Measurements from ENCODE around the gene AGAP1. TPM values are rescaled to one million over a fixed set of nuclear protein-coding genes. Genes with fewer than 3 reads are reported as not detected.

The AGAP1 gene
- polyA plus RNA-seq, 3 donors from 2014 or later = 0.18 to 2.3 (median 0.21) TPM

DNA sequence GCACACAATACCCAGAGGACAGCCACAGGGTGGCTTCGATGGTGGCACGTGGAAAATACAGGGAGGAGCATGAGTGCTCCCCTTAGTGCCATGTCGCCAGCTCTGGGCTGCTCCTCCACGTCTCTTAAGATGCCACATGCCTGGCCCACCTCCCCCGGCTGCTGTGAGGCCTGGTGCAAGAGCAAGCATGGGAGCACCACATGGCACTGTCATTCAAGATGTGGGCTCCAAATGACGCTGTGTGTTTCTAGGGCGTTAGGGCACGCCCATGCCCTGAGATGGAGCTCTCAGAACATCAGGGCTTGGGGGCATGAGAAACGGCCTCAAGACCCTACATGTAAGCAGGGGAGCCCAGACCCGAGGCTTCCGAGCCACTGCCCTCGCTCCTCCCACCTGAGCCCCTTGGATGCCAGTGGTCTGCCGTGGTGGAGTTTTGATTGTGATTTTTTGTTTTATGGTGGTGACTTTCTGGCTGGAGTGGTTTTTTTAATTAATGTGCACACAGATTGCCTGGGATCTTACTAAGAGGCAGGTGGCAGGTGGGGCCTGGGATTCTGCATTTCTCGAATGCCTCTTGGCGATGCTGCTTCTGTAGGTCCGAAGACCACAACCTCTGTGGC lies 435.0 kb downstream of the AGAP1 start:
- peaks cover 2 to 3% (median 2%) of the 10 kb centered on the region in 3 donors for H3K27me3 Mint-ChIP-seq (ENCODE audit: low read depth in 3 of 3)
- peaks cover 7 to 13% (median 8%) of the 10 kb centered on the region in 3 donors for H3K36me3 Mint-ChIP-seq
- H3K9me3 Mint-ChIP-seq = no peaks in the 10 kb centered on the region
- no peak overlapping the region for H3K27ac Mint-ChIP-seq
- H3K4me3 Mint-ChIP-seq = no peak overlapping the region
- H3K4me1 Mint-ChIP-seq = no peaks in the 10 kb centered on the region
- no peak for DNase-seq

DNA sequence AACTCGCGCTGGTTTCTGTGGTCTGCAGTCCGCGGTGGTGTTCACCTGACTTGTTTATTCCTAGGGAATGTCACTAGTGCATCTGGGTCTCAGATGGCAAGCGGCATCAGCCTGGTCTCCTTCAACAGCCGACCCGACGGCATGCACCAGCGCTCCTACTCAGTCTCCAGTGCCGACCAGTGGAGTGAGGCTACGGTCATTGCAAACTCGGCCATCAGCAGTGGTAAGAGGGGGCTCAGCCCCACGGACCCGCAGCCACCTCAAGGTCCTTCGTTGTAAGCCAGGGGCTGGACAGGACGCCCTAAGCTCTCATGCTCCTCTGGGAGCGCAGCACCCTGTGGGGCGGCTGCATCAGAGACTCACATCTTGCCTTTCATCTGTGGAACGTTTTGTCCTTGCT lies 436.9 kb downstream of the AGAP1 start:
- Mint-ChIP-seq H3K27ac (no peak overlapping the region), H3K4me3 (no peak overlapping the region), H3K9me3 (no peaks in the 10 kb centered on the region), H3K36me3 (peaks cover 7 to 13% (median 9%) of the 10 kb centered on the region in 3 donors), H3K4me1 (no peaks in the 10 kb centered on the region), H3K27me3 (ENCODE audit: low read depth in 3 of 3) (peaks cover 0 to 2% (median 2%) of the 10 kb centered on the region in 3 donors)
- no peak for DNase-seq

DNA sequence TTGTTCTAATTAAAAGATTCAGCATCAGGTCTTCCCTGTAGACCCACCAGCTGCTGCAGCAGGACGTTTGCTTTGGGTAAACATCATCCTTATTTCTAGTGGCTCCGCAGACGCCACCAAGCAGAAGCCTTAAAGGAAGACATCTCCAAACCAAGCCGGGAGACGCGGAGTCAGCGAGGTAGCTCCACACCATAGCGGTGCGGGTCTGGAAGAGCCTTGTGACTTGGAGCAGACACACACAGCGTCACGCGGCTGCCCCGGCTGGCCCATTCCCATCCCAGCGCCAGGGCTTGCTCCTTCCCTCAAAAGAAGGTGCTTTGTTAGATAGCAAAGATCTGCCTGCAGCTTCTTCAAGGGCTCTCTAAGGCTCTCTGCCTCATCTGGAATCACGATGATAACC lies 437.8 kb downstream of the AGAP1 start:
- Mint-ChIP-seq H3K4me1 (peaks cover 0 to 6% of the 10 kb centered on the region in 2 donors), H3K27ac (no peak overlapping the region), H3K4me3 (no peak overlapping the region), H3K36me3 (peaks cover 16 to 21% (median 18%) of the 10 kb centered on the region in 3 donors), H3K27me3 (ENCODE audit: low read depth in 3 of 3) (peaks cover 0 to 4% (median 2%) of the 10 kb centered on the region in 3 donors), H3K9me3 (peaks cover 0 to 2% (median 0%) of the 10 kb centered on the region in 6 donors)
- no peak for DNase-seq

DNA sequence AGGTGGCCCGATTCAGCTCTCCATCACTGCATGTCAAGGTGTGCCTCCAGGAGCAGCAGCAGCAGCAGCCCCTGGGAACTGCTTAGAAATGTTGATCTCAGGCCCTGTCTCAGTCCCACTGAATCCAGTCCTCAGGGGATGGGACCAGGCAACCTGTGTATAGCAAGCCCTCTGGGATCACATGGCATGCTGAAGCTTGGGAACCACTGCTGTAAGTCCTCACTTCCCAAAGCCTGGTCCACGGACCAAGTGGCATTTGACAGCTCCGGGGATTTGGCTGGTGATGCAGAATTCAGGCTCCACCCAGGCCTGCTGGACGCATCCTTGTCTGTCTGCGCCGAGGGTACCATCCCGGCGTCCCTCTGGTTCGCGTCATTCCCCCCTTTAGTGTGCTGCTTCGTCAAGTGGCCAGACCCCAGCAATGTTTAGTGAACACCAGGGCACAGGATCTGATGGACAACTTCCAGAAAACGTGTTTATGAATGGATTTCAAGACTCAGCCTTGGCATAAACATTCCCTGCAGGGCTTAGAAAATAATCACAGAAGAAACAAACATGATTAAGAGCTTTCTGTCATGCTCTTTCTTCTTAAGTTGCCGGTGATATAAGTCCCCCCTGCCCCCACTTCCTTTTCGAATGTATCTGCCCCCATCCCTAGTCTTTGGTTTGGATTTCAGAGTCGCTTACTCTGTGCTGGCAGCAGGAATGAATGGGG lies 440.4 kb downstream of the AGAP1 start:
- Mint-ChIP-seq H3K4me1 (peaks cover 0 to 6% of the 10 kb centered on the region in 2 donors), H3K9me3 (peaks cover 0 to 2% (median 0%) of the 10 kb centered on the region in 6 donors), H3K36me3 (peaks cover 20 to 26% (median 25%) of the 10 kb centered on the region in 3 donors), H3K27me3 (ENCODE audit: low read depth in 3 of 3) (peaks cover 0 to 2% (median 2%) of the 10 kb centered on the region in 3 donors), H3K27ac (no peak overlapping the region), H3K4me3 (no peak overlapping the region)
- DNase-seq = no peak

DNA sequence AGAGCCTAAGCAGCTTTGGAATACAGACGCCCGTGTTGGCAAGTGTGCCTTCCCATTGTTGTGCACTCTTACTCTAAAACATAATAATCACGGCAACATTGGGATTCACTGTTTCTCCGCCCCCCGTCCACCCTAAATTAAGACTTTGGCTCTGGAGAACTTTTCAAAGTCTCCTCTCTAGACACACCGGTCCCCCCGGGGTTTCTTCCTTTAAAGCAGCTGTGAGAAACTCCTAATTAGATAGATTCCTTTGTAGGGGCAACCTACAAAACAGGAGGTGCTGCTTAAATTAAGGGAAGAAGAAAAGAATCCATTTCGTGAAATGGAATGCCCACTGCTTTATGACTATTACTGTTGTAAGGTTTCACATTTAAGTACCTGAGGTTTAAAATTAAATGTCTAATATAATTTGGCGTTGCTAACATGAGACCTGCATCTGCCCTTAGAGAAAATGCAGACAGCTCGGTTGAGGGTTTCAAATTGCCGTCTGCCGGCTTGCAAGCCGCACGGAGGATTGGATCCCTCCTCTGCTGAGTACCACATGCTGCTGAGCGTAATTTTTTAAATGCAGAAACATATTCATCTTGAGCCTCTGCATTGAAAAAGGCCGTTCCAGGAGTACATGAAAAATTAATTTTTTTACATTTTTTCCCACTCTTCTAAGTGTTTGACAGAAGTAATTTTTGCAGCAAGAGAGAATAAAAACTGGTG lies 441.1 kb downstream of the AGAP1 start:
- H3K27ac Mint-ChIP-seq = no peak overlapping the region
- H3K4me3 Mint-ChIP-seq = no peak overlapping the region
- peaks cover 0 to 6% of the 10 kb centered on the region in 2 donors for H3K4me1 Mint-ChIP-seq
- peaks cover 26 to 33% (median 32%) of the 10 kb centered on the region in 3 donors for H3K36me3 Mint-ChIP-seq
- peaks cover 0 to 2% (median 0%) of the 10 kb centered on the region in 6 donors for H3K9me3 Mint-ChIP-seq
- H3K27me3 Mint-ChIP-seq (ENCODE audit: low read depth in 3 of 3) = peaks cover 0 to 2% (median 2%) of the 10 kb centered on the region in 3 donors
- no peak for DNase-seq

DNA sequence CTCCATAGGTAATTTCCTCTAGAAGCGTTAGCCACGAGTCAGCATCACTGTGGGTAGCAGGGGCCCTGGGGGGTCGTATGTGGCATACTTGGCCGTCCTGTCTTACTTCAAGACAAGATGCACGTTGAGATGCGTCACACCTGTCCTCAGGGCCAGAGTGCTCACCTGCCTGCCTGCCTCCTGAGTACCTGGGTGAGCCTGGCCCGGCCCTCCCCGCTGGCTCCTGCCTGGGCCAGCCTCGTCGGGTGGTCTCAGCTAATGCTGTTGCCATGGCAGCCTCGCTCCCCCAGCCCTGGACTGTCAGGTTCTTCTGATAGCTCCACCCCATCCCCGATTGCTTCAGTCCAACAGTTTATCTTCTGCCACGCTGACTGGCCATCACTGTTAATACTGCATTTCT lies 441.9 kb downstream of the AGAP1 start:
- H3K27ac Mint-ChIP-seq = no peak overlapping the region
- peaks cover 0 to 6% of the 10 kb centered on the region in 2 donors for H3K4me1 Mint-ChIP-seq

DNA sequence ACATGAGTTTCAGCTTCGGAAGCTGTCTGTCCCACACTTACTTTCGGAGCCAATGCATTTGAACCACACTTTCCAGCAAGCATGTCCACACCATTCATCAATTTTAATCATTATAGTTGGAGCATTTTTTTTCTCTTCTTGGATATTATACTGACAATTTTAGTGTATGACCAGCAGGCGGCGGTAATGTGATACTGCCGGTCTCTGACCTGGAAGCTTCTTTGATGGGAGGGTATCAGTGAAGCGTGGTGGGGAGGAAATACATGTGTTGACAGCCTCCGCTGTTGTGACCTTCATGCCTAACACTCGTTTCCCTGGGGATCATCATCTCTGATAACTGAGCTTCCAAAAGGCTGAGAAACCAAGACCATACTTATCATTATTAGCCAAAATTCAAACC lies 442.6 kb downstream of the AGAP1 start:
- H3K36me3 Mint-ChIP-seq = peaks cover 28 to 36% (median 34%) of the 10 kb centered on the region in 3 donors
- DNase-seq = no peak
- no peak overlapping the region for H3K4me3 Mint-ChIP-seq
- peaks cover 0 to 2% (median 0%) of the 10 kb centered on the region in 3 donors for H3K27me3 Mint-ChIP-seq (ENCODE audit: low read depth in 3 of 3)
- H3K4me1 Mint-ChIP-seq = peaks cover 0 to 6% of the 10 kb centered on the region in 2 donors
- H3K27ac Mint-ChIP-seq = no peak overlapping the region
- peaks cover 0 to 2% (median 0%) of the 10 kb centered on the region in 6 donors for H3K9me3 Mint-ChIP-seq

More for the DNA sequence above, 441.9 kb downstream of the AGAP1 start:
- peaks cover 0 to 2% (median 0%) of the 10 kb centered on the region in 3 donors for H3K27me3 Mint-ChIP-seq (ENCODE audit: low read depth in 3 of 3)
- H3K36me3 Mint-ChIP-seq = peaks cover 30 to 35% (median 34%) of the 10 kb centered on the region in 3 donors
- H3K4me3 Mint-ChIP-seq = no peak overlapping the region
- no peak for DNase-seq
- H3K9me3 Mint-ChIP-seq = peaks cover 0 to 2% (median 0%) of the 10 kb centered on the region in 6 donors

DNA sequence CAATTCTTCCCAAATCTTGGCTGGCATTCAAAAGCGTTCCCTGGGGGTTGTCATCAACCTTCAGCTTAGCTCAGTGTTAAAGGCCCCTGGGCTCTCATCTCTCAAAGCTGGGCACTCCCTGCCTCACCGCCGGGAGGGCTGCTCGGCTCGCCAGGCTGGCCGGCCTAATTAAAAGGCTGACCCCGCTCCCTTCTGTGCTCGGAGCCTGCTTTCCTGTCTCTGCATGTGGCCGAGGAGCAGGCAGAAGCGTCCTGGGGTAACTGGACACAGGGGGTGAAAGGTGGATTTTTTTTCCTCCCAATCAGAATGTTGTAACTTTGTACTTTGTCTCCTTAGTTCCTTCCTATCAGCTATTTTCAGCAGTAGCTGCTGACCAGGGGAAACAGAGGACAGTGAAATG lies 443.2 kb downstream of the AGAP1 start:
- no peak for DNase-seq
- Mint-ChIP-seq H3K4me3 (no peak overlapping the region), H3K9me3 (peaks cover 0 to 2% (median 0%) of the 10 kb centered on the region in 6 donors), H3K27ac (no peak overlapping the region), H3K27me3 (ENCODE audit: low read depth in 3 of 3) (peaks cover 0 to 2% (median 0%) of the 10 kb centered on the region in 3 donors), H3K36me3 (peaks cover 26 to 34% (median 33%) of the 10 kb centered on the region in 3 donors), H3K4me1 (peaks cover 0 to 6% of the 10 kb centered on the region in 2 donors)

DNA sequence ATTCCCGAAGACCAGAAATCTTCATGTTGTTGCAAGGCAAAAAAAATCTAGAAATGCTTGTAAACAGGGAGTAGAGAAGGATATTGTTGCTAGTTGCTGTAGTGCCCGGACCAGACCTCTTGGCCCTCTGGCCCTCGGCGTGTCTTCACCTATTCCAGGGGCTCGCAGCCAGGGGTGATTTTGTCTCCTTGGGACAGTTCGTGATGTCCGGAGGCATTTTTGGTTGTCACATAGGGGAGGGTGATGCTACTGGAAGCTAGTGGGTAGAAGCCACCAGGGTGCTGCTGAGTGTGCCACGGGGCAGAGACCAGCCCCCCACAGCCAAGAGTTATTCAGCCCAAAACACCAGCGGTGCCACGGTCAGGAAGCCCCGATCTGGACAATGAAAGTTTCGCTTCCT lies 443.7 kb downstream of the AGAP1 start:
- Mint-ChIP-seq H3K4me1 (peaks cover 0 to 6% of the 10 kb centered on the region in 2 donors), H3K27ac (no peak overlapping the region), H3K36me3 (peaks cover 26 to 34% (median 30%) of the 10 kb centered on the region in 3 donors), H3K9me3 (peaks cover 0 to 2% (median 0%) of the 10 kb centered on the region in 6 donors), H3K4me3 (no peak overlapping the region), H3K27me3 (ENCODE audit: low read depth in 3 of 3) (peaks cover 0 to 2% (median 0%) of the 10 kb centered on the region in 3 donors)
- DNase-seq = no peak

DNA sequence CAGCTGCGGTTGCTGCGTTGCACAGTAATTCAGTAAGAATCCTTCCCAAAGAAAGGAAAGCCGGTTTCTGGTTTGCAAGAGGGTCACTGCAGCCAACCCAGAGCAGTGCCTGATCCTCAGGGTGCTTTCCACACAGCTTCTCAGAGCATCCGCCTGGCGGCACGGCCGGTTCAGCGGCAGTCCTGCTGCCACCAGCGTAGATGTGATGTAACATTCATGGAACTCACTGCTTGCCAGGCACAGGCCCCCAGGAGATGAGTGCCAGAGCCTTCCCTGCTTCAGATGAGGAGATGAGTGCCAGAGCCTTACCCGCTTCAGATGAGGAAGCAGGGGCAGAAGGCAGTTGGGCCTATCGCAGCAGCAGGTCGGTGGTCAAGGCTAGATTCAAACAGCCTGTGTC lies 444.1 kb downstream of the AGAP1 start:
- Mint-ChIP-seq H3K4me1 (peaks cover 0 to 6% of the 10 kb centered on the region in 2 donors), H3K27ac (no peak overlapping the region)
- no peak for DNase-seq

DNA sequence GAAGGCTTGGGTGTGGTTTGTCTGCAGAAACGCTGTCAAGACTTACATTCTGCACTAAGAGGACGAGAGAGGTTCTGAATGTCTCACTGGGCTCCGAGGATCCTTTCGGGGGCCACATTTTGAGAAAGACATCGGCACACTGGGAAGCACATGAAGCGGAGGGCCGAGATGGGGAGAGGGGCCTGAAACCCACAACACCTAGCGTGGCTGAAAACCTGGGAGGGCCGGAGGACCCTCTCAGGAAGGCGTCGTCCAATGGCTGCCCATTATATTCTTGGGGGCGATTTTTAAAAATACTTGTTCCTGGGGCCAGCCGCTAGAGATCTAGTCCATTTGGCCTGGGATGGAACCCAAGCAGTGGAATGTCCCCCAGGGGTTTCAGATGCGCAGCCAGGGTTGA lies 444.8 kb downstream of the AGAP1 start:
- no peak overlapping the region for H3K27ac Mint-ChIP-seq
- H3K4me1 Mint-ChIP-seq = peaks cover 0 to 6% of the 10 kb centered on the region in 2 donors
- peaks cover 22 to 26% (median 26%) of the 10 kb centered on the region in 3 donors for H3K36me3 Mint-ChIP-seq
- DNase-seq = no peak
- peaks cover 0 to 2% (median 0%) of the 10 kb centered on the region in 6 donors for H3K9me3 Mint-ChIP-seq
- H3K27me3 Mint-ChIP-seq (ENCODE audit: low read depth in 3 of 3) = peaks cover 0 to 2% (median 0%) of the 10 kb centered on the region in 3 donors
- no peak overlapping the region for H3K4me3 Mint-ChIP-seq

More for the DNA sequence above, 444.1 kb downstream of the AGAP1 start:
- Mint-ChIP-seq H3K36me3 (peaks cover 25 to 30% (median 29%) of the 10 kb centered on the region in 3 donors), H3K27me3 (ENCODE audit: low read depth in 3 of 3) (peaks cover 0 to 2% (median 0%) of the 10 kb centered on the region in 3 donors), H3K9me3 (peaks cover 0 to 2% (median 0%) of the 10 kb centered on the region in 6 donors), H3K4me3 (no peak overlapping the region)

DNA sequence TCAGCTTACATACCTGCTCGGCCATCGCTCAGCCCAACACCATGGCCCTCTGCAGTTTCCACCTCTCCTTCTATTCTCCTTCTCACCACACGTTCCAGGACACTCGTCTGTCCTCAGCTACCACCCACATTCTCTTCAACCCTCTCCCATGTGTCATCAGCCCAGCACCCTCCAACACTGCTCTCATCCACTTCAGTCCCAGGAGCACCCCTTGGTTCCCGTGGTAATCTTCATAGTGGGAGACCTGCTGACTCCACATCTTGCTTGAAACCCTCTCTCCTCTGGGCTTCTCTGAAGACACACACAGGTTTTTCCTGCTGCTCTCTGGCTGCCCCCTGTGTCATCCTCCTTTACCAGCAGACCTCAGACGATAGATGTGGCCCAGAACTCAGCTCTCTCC lies 445.6 kb downstream of the AGAP1 start:
- H3K27ac Mint-ChIP-seq = no peak overlapping the region
- H3K27me3 Mint-ChIP-seq (ENCODE audit: low read depth in 3 of 3) = peaks cover 0 to 2% (median 0%) of the 10 kb centered on the region in 3 donors

DNA sequence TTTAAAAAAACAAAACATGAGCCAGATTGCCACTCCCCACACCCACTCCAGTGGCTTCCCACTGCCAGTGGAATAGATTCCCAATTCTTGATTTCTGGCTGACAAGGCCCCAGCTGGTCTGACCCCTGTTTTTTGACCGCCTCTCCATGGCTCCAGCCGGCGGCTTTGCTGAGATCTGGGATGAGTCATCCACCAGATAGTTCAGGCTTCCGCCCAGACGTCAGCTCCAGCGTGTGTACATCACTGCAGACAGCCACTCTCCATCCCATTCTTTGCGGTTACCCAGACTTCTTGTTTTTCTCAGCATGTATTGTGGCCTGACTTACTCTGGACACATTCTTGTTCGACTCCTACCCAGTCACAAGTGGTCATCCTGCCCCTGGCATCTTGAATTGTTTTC lies 446.5 kb downstream of the AGAP1 start:
- H3K27ac Mint-ChIP-seq = peak overlapping the region in 1 of 6 donors; percentile 12
- peaks cover 0 to 2% (median under 1%) of the 10 kb centered on the region in 3 donors for H3K27me3 Mint-ChIP-seq (ENCODE audit: low read depth in 3 of 3)
- H3K4me3 Mint-ChIP-seq = no peak overlapping the region
- DNase-seq = no peak
- H3K36me3 Mint-ChIP-seq = peaks cover 22 to 26% (median 26%) of the 10 kb centered on the region in 3 donors
- peaks cover 0 to 2% (median 0%) of the 10 kb centered on the region in 6 donors for H3K9me3 Mint-ChIP-seq
- peaks cover 0 to 6% of the 10 kb centered on the region in 2 donors for H3K4me1 Mint-ChIP-seq

More for the DNA sequence above, 445.6 kb downstream of the AGAP1 start:
- Mint-ChIP-seq H3K9me3 (peaks cover 0 to 2% (median 0%) of the 10 kb centered on the region in 6 donors), H3K4me3 (no peak overlapping the region), H3K4me1 (peaks cover 0 to 6% of the 10 kb centered on the region in 2 donors), H3K36me3 (peaks cover 22 to 26% (median 26%) of the 10 kb centered on the region in 3 donors)
- DNase-seq = no peak

Data from immature natural killer cell (primary cell).